Ishikawa (cell line): Measurements from ENCODE around the gene MRPL42.

Experiments
- CEBPB ChIP-seq: IDR thresholded peaks from 2 replicates; pipeline ENCODE4 v1.6.1; 2012
- CREB1 ChIP-seq: IDR thresholded peaks from 2 replicates; pipeline ENCODE4 v1.6.1; 2012; ENCODE audit warnings: low read depth
- EGR1 ChIP-seq: IDR thresholded peaks from 2 replicates; pipeline ENCODE4 v1.6.1; 2012
- EP300 ChIP-seq: IDR thresholded peaks from 2 replicates; pipeline ENCODE4 v1.6.1; 2012; ENCODE audit warnings: borderline replicate concordance
- FOXM1 ChIP-seq: IDR thresholded peaks from 2 replicates; pipeline ENCODE4 v1.6.1; 2012; ENCODE audit warnings: low read depth, borderline replicate concordance
- NFIC ChIP-seq: IDR thresholded peaks from 2 replicates; pipeline ENCODE4 v1.6.1; 2012
- RAD21 ChIP-seq: IDR thresholded peaks from 2 replicates; pipeline ENCODE4 v1.6.1; 2012; ENCODE audit warnings: low read depth
- TAF1 ChIP-seq: IDR thresholded peaks from 2 replicates; pipeline ENCODE4 v1.6.1; 2012; ENCODE audit warnings: low read depth, mild to moderate bottlenecking
- TCF12 ChIP-seq: IDR thresholded peaks from 2 replicates; pipeline ENCODE4 v1.6.1; 2012; ENCODE audit warnings: low read depth
- TEAD4 ChIP-seq: IDR thresholded peaks from 2 replicates; pipeline ENCODE4 v1.6.1; 2012
- YY1 ChIP-seq: IDR thresholded peaks from 2 replicates; pipeline ENCODE4 v1.6.1; 2012; ENCODE audit warnings: low read depth
- TF ChIP-seq, protein P1 (sequence below): IDR thresholded peaks from 2 replicates; pipeline ENCODE4 v1.6.1; 2012; ENCODE audit warnings: low read depth, mild to moderate bottlenecking
- TF ChIP-seq, protein P2 (sequence below): IDR thresholded peaks from 2 replicates; pipeline ENCODE4 v1.6.1; 2012

DNA sequence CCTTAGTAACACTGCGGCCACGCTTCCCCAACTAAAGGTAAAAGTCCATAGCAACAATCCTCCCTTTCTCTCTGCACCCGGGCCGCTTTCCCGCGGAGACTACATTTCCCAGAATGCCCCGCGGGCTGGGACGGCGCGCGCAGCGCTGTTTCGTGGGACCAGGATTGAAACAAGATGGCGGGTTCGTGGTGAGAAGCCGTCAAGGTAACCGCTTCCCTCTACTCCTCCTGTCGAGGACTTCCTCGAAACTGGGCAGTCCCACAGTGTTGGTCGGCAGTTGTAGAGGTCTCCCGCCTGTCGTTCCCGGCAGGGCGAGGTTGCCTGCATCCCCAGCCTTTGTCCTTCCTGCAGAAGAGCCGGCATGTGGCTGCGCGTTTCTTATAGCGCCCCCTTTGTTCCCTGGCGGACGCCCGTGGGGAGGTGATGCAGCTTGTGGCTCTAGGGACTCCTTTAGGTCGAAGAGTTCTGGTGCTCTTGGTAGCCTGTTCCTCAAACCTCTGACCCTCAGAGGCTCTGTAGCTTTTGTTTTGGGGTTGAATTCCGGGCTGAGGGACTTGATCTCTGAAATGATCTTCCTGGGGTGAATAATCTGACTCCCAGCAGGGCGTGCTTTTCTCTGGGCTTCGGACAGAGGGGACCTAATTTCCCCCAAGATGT, at the start of gene MRPL42:
- TF ChIP-seq EP300, result no peak
- no peak for TF ChIP-seq CEBPB
- TF ChIP-seq CREB1, result no peak
- TF ChIP-seq EGR1, result no peak
- TF ChIP-seq TAF1, result peak; percentile 97
- TF ChIP-seq, protein P1, sequence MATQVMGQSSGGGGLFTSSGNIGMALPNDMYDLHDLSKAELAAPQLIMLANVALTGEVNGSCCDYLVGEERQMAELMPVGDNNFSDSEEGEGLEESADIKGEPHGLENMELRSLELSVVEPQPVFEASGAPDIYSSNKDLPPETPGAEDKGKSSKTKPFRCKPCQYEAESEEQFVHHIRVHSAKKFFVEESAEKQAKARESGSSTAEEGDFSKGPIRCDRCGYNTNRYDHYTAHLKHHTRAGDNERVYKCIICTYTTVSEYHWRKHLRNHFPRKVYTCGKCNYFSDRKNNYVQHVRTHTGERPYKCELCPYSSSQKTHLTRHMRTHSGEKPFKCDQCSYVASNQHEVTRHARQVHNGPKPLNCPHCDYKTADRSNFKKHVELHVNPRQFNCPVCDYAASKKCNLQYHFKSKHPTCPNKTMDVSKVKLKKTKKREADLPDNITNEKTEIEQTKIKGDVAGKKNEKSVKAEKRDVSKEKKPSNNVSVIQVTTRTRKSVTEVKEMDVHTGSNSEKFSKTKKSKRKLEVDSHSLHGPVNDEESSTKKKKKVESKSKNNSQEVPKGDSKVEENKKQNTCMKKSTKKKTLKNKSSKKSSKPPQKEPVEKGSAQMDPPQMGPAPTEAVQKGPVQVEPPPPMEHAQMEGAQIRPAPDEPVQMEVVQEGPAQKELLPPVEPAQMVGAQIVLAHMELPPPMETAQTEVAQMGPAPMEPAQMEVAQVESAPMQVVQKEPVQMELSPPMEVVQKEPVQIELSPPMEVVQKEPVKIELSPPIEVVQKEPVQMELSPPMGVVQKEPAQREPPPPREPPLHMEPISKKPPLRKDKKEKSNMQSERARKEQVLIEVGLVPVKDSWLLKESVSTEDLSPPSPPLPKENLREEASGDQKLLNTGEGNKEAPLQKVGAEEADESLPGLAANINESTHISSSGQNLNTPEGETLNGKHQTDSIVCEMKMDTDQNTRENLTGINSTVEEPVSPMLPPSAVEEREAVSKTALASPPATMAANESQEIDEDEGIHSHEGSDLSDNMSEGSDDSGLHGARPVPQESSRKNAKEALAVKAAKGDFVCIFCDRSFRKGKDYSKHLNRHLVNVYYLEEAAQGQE, result no peak
- no peak for TF ChIP-seq RAD21
- no peak for TF ChIP-seq TEAD4
- TF ChIP-seq, protein P2, sequence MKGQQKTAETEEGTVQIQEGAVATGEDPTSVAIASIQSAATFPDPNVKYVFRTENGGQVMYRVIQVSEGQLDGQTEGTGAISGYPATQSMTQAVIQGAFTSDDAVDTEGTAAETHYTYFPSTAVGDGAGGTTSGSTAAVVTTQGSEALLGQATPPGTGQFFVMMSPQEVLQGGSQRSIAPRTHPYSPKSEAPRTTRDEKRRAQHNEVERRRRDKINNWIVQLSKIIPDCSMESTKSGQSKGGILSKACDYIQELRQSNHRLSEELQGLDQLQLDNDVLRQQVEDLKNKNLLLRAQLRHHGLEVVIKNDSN, result no peak
- TF ChIP-seq TCF12, result peak; percentile 48
- no peak for TF ChIP-seq FOXM1
- no peak for TF ChIP-seq NFIC
- TF ChIP-seq YY1, result peak; percentile 96
